ENCODE measurements around the gene SMIM12.

- TF ChIP-seq CTCF (IDR thresholded peaks at IDR 0.05; ENCODE audit: low read length) = no peak
- no peak for TF ChIP-seq EZH2 (IDR thresholded peaks at IDR 0.05; ENCODE audit: borderline replicate concordance, low read length)
These were observed 8.9 kb upstream of the SMIM12 start for GRCh38 chr1:34868230-34869049.
